ENCODE results near the gene RGS7.

GRCh38 chr1:241101622-241102021 lies 255.4 kb downstream of the RGS7 start:
- TF ChIP-seq POLR2A (IDR thresholded peaks at IDR 0.05) = no peak
- no peak for TF ChIP-seq CTCF (IDR thresholded peaks at IDR 0.05)

Measured in right lobe of liver (tissue), 4 donors.